Pancreas (tissue), 10 donors: Measurements from ENCODE around the gene HRCT1. TPM values are rescaled to one million over a fixed set of nuclear protein-coding genes. Genes with fewer than 3 reads are reported as not detected.

Experiments
- ATAC-seq, 4 donors: fragments of 200-7000 bp; cut with Tn5 transposase; one replicate each; pipeline versions ENCODE4 v1.8.0 to v1.9.1; 2020; ENCODE audit warnings: mild to moderate bottlenecking in 4 of 4, moderate library complexity in 4 of 4
- DNase-seq, 6 donors: peaks; one replicate each; pipeline ENCODE4 v3.0.0-alpha.2; 2020
- FAIRE-seq: peaks from 2 replicates; lab custom pipeline; 2012; peaks lifted over from hg19 to GRCh38; lab: Jason Lieb, UNC
- H3K27ac ChIP-seq, 4 donors: fragments of 200-600 bp; sonication (generic); 1 replicate in 3 of 4; 2 replicates in 1 of 4; pipeline versions ENCODE4 v1.5.0 to v1.8.0; 2020
- H3K27me3 ChIP-seq, 4 donors: fragments of 200-600 bp; one replicate each; pipeline ENCODE4 v1.8.0; 2021
- H3K36me3 ChIP-seq, 3 donors: fragments of 200-600 bp; sonication (generic) in 1 of 3; one replicate each; pipeline versions ENCODE4 v1.5.0 to v1.8.0; 2020 to 2021
- H3K4me1 ChIP-seq, 3 donors: fragments of 200-600 bp; one replicate each; pipeline ENCODE4 v1.8.0; 2021
- H3K4me3 ChIP-seq, 4 donors: fragments of 200-600 bp; sonication (generic) in 2 of 4; one replicate each; pipeline versions ENCODE4 v1.5.0 to v1.8.0; 2020 to 2021
- H3K9me3 ChIP-seq, 4 donors: fragments of 200-600 bp; one replicate each; pipeline ENCODE4 v1.8.0; 2021
- CTCF ChIP-seq, 4 donors: fragments of 200-600 bp; sonication (generic) in 3 of 4; IDR thresholded peaks; one replicate each; pipeline versions ENCODE4 v1.5.0 to v1.8.0; 2021; ENCODE audit warnings: antibody characterized with exemption in 4 of 4
- whole genome bisulfite sequencing, 2 donors: extraction: QIAGEN DNeasy Blood & Tissue Kit; methylation state at CpG; one replicate each; pipeline ENCODE4 v1.1.7; 2013; 5-methylcytosine and 5-hydroxymethylcytosine counted together
- intact Hi-C, 3 donors: fragments of 100-400 bp; cut with DNase I; formaldehyde crosslinking; loops; one replicate each; pipeline versions ENCODE4 v1.11.1 to v1.14.2; 2022
- polyA plus RNA-seq, 2 donors: library from polyadenylated mRNA; stranded (reverse); fragments of 200-250 nt; gene quantifications; one replicate each; pipeline ENCODE4 v1.2.3, GENCODE V29; 2013
- total RNA-seq, 6 donors: library from RNA; stranded (reverse); fragmentation: NEBNext Ultra II Directional in 4 of 6; extraction: Animal tissue kit (Norgen Biotek cat#: 25700) in 4 of 6; gene quantifications; one replicate each; pipeline versions ENCODE4 v1.2.1 to v1.2.4, GENCODE V29; 2021 to 2023
- donor health status: healthy with polysubstance abuse.
- donor health status: DM: no; HTN: no; CAD: no; lungs with moderate emphysema.
- donor health status: DM: no; HTN: no; CAD: no.
- donor health status: control.
- donor health status: control.
- donor health status: Bipolar disorder and iron deficiency.
- donor health status: DM: yes; HTN: yes; CAD: no.
- donor health status: DM: no; HTN: no; CAD: no.
- donor health status: DM: no; HTN: no; CAD: no.
- donor health status: DM: yes; HTN: yes; CAD: no.

The HRCT1 gene
- total and polyA plus RNA-seq, 8 donors = 0.33 to 1.5 (median 0.83) TPM

GRCh38 chr9:35919212-35920008, 13.4 kb downstream of the HRCT1 start:
- peak overlapping the region in 1 of 4 donors; percentile 3 for H3K27ac ChIP-seq
- intact Hi-C loops = no loop called here
- DNase-seq (no peak), ATAC-seq (no peak), FAIRE-seq (no peak)
- WGBS, 2 donors = 82 to 83% methylated on average over 3 of the region's 3 CpGs
- no peak for TF ChIP-seq CTCF (IDR thresholded peaks at IDR 0.05)
- H3K4me3 ChIP-seq = no peak overlapping the region
- H3K9me3 ChIP-seq = no peaks in the 10 kb centered on the region
- H3K36me3 ChIP-seq = no peaks in the 10 kb centered on the region
- no peaks in the 10 kb centered on the region for H3K27me3 ChIP-seq
- H3K4me1 ChIP-seq = peaks cover 0 to 3% (median 0%) of the 10 kb centered on the region in 3 donors

- ATAC-seq = peak in 1 of 4 donors; percentile 28
- intact Hi-C loops = no loop called here
These were observed 14.1 kb downstream of the HRCT1 start for GRCh38 chr9:35920051-35920620.

GRCh38 chr9:35923598-35923926, 17.6 kb downstream of the HRCT1 start:
- WGBS, 2 donors = 90 to 93% methylated on average over 1 of the region's 1 CpG
- no peaks in the 10 kb centered on the region for H3K27me3 ChIP-seq
- intact Hi-C loops = no loop called here
- DNase-seq = no peak
- peak overlapping the region in 1 of 4 donors; percentile 47 for H3K27ac ChIP-seq
- no peak overlapping the region for H3K4me3 ChIP-seq
- H3K36me3 ChIP-seq = no peaks in the 10 kb centered on the region
- no peak for TF ChIP-seq CTCF (IDR thresholded peaks at IDR 0.05)
- peaks cover 0 to 3% (median 0%) of the 10 kb centered on the region in 3 donors for H3K4me1 ChIP-seq
- no peak for FAIRE-seq
- no peak for ATAC-seq
- H3K9me3 ChIP-seq = no peaks in the 10 kb centered on the region

More at GRCh38 chr9:35920051-35920620, 14.1 kb downstream of the HRCT1 start:
- H3K27me3 ChIP-seq = no peaks in the 10 kb centered on the region
- no peak for DNase-seq
- 85 to 93% methylated on average over 4 of the region's 4 CpGs for WGBS, 2 donors
- H3K36me3 ChIP-seq = no peaks in the 10 kb centered on the region
- H3K9me3 ChIP-seq = no peaks in the 10 kb centered on the region
- TF ChIP-seq CTCF (IDR thresholded peaks at IDR 0.05) = no peak
- H3K4me3 ChIP-seq = no peak overlapping the region
- FAIRE-seq = no peak
- H3K27ac ChIP-seq = peak overlapping the region in 1 of 4 donors; percentile 3
- H3K4me1 ChIP-seq = peaks cover 0 to 3% (median 0%) of the 10 kb centered on the region in 3 donors

GRCh38 chr9:35923927-35924763, 18.1 kb downstream of the HRCT1 start:
- 63 to 75% methylated on average over 9 of the region's 9 CpGs for WGBS, 2 donors
- H3K27me3 ChIP-seq = no peaks in the 10 kb centered on the region
- no peak for DNase-seq
- H3K36me3 ChIP-seq = no peaks in the 10 kb centered on the region
- no peak for FAIRE-seq
- peaks cover 0 to 3% (median 0%) of the 10 kb centered on the region in 3 donors for H3K4me1 ChIP-seq
- H3K9me3 ChIP-seq = no peaks in the 10 kb centered on the region
- no peak for TF ChIP-seq CTCF (IDR thresholded peaks at IDR 0.05)
- H3K4me3 ChIP-seq = no peak overlapping the region
- peak overlapping the region in 1 of 4 donors; percentile 47 for H3K27ac ChIP-seq
- ATAC-seq = peak; percentile 60 to 88 (median 84)
- intact Hi-C loops = no loop called here
